Natural killer cell treated with Interleukin-12 subunit alpha and Interleukin-12 subunit beta and Interleukin-15 and Interleukin-18, amount 100 ng/mL, for 72 hours (primary cell): ENCODE measurements around the gene NPB. TPM values are rescaled to one million over a fixed set of nuclear protein-coding genes. Genes with fewer than 3 reads are reported as not detected.

Source experiments
- ATAC-seq, 2 donors: fragments of 150-1000 bp; cut with Tn5 transposase in 1 of 2; sonication (Bioruptor Pico), chemical (Tn5 transposase) in 1 of 2; 2 replicates each; pipeline ENCODE4 v1.10.0; 2021
- DNase-seq: peaks from one replicate; pipeline ENCODE4 v3.0.0; 2022; ENCODE audit warnings: low spot score
- H3K27ac Mint-ChIP-seq, 2 donors: 1 replicate in 1 of 2; 2 replicates in 1 of 2; pipeline ENCODE4 v1.8.0; 2022; ENCODE audit warnings: mixed read lengths in 2 of 2, mild to moderate bottlenecking in 1 of 2, moderate library complexity in 1 of 2
- H3K27me3 Mint-ChIP-seq, 2 donors: 1 replicate in 1 of 2; 2 replicates in 1 of 2; pipeline ENCODE4 v1.8.0; 2022; ENCODE audit warnings: mixed read lengths in 2 of 2
- H3K36me3 Mint-ChIP-seq: one replicate; pipeline ENCODE4 v1.8.0; 2022; ENCODE audit warnings: mixed read lengths
- H3K4me1 Mint-ChIP-seq, 2 donors: 1 replicate in 1 of 2; 2 replicates in 1 of 2; pipeline ENCODE4 v1.8.0; 2022; ENCODE audit warnings: low read depth in 2 of 2, mixed read lengths in 2 of 2, mild to moderate bottlenecking in 1 of 2
- H3K4me3 Mint-ChIP-seq: one replicate; pipeline ENCODE4 v1.8.0; 2022; ENCODE audit warnings: mixed read lengths
- H3K9me3 Mint-ChIP-seq: 2 replicates; pipeline ENCODE4 v1.8.0; 2022; ENCODE audit warnings: mixed read lengths
- total RNA-seq, 2 donors: library from RNA; stranded (reverse); gene quantifications; one replicate each; pipeline ENCODE4 v1.2.3, GENCODE V29; 2022

NPB gene
- under 1 TPM; 0.17 to 0.50 TPM for total RNA-seq

- Mint-ChIP-seq H3K36me3 (no peaks in the 10 kb centered on the region), H3K27ac (no peak within 1 kb of the TSS), H3K4me3 (no peak within 1 kb of the TSS), H3K9me3 (no peaks in the 10 kb centered on the region), H3K27me3 (peaks cover 0 to 5% of the 10 kb centered on the region in 2 donors), H3K4me1 (peaks cover 0 to 5% of the 10 kb centered on the region in 2 donors)
- DNase-seq (no peak), ATAC-seq (peak; percentile 64 to 72)
Observed at GRCh38 chr17:81902023-81902652, at the start of gene NPB. Gene NPB (plus strand): TSS chr17:81902238. CDS start chr17:81902278, 40 bp downstream.

- Mint-ChIP-seq H3K9me3 (no peaks in the 10 kb centered on the region), H3K27ac (no peak overlapping the region), H3K36me3 (peaks cover 6% of the 10 kb centered on the region), H3K4me3 (no peak overlapping the region), H3K27me3 (no peaks in the 10 kb centered on the region), H3K4me1 (peaks cover 11 to 26% of the 10 kb centered on the region in 2 donors)
- ATAC-seq, result no peak
- DNase-seq, result no peak
Observed at GRCh38 chr17:81854974-81855774, 46.9 kb upstream of the NPB start.

GRCh38 chr17:81858170-81858966, 43.7 kb upstream of the NPB start:
- Mint-ChIP-seq H3K9me3 (no peaks in the 10 kb centered on the region), H3K4me1 (peaks cover 24 to 33% of the 10 kb centered on the region in 2 donors), H3K36me3 (peaks cover 11% of the 10 kb centered on the region), H3K27me3 (no peaks in the 10 kb centered on the region), H3K4me3 (peak overlapping the region; percentile 91), H3K27ac (peak overlapping the region; percentile 16 to 37)
- ATAC-seq (no peak), DNase-seq (no peak)

GRCh38 chr17:81858967-81859905, 42.8 kb upstream of the NPB start:
- Mint-ChIP-seq H3K27me3 (no peaks in the 10 kb centered on the region), H3K9me3 (no peaks in the 10 kb centered on the region), H3K4me1 (peaks cover 29 to 36% of the 10 kb centered on the region in 2 donors), H3K4me3 (peak overlapping the region; percentile 91), H3K36me3 (peaks cover 11% of the 10 kb centered on the region), H3K27ac (peak overlapping the region; percentile 57 to 84)
- ATAC-seq (no peak), DNase-seq (no peak)

GRCh38 chr17:81859906-81860755, 41.9 kb upstream of the NPB start, which contains the start of gene P4HB:
Gene P4HB (minus strand): TSS chr17:81860535. CDS start chr17:81860471, 64 bp downstream.
- Mint-ChIP-seq H3K4me3 (peak within 1 kb of the TSS; percentile 97), H3K27ac (peak within 1 kb of the TSS; percentile 99), H3K27me3 (no peaks in the 10 kb centered on the region), H3K9me3 (no peaks in the 10 kb centered on the region), H3K4me1 (peaks cover 29 to 42% of the 10 kb centered on the region in 2 donors), H3K36me3 (peaks cover 11% of the 10 kb centered on the region)
- DNase-seq (no peak), ATAC-seq (no peak)

GRCh38 chr17:81860756-81861568, 41.1 kb upstream of the NPB start:
- Mint-ChIP-seq H3K27ac (peak overlapping the region; percentile 99), H3K27me3 (no peaks in the 10 kb centered on the region), H3K36me3 (peaks cover 11% of the 10 kb centered on the region), H3K9me3 (no peaks in the 10 kb centered on the region), H3K4me3 (peak overlapping the region; percentile 97), H3K4me1 (peaks cover 24 to 42% of the 10 kb centered on the region in 2 donors)
- ATAC-seq (peak; percentile 93), DNase-seq (peak; percentile 100)

GRCh38 chr17:81863123-81863675, 38.8 kb upstream of the NPB start:
- no peak for DNase-seq
- Mint-ChIP-seq H3K4me3 (peak overlapping the region; percentile 77), H3K4me1 (peaks cover 24 to 44% of the 10 kb centered on the region in 2 donors), H3K27me3 (no peaks in the 10 kb centered on the region), H3K27ac (peak overlapping the region; percentile 73 to 92), H3K36me3 (peaks cover 11% of the 10 kb centered on the region), H3K9me3 (no peaks in the 10 kb centered on the region)
- no peak for ATAC-seq

- Mint-ChIP-seq H3K9me3 (no peaks in the 10 kb centered on the region), H3K27ac (peak overlapping the region; percentile 73 to 92), H3K36me3 (peaks cover 11% of the 10 kb centered on the region), H3K27me3 (no peaks in the 10 kb centered on the region), H3K4me3 (no peak overlapping the region), H3K4me1 (peaks cover 24 to 45% of the 10 kb centered on the region in 2 donors)
- DNase-seq (no peak), ATAC-seq (no peak)
Observed at GRCh38 chr17:81863833-81864768, 37.9 kb upstream of the NPB start.

- H3K4me1 Mint-ChIP-seq, result peaks cover 18 to 47% of the 10 kb centered on the region in 2 donors
- no peak overlapping the region for H3K4me3 Mint-ChIP-seq
- no peak for DNase-seq
- no peaks in the 10 kb centered on the region for H3K27me3 Mint-ChIP-seq
- peak overlapping the region in 1 of 2 donors; percentile 73 for H3K27ac Mint-ChIP-seq
- H3K9me3 Mint-ChIP-seq, result no peaks in the 10 kb centered on the region
- H3K36me3 Mint-ChIP-seq, result peaks cover 5% of the 10 kb centered on the region
- no peak for ATAC-seq
Observed at GRCh38 chr17:81865358-81865732, 36.7 kb upstream of the NPB start.

GRCh38 chr17:81865733-81866439, 36.2 kb upstream of the NPB start:
- ATAC-seq (no peak), DNase-seq (no peak)
- Mint-ChIP-seq H3K4me3 (no peak overlapping the region), H3K9me3 (no peaks in the 10 kb centered on the region), H3K27ac (peak overlapping the region in 1 of 2 donors; percentile 73), H3K27me3 (no peaks in the 10 kb centered on the region), H3K4me1 (peaks cover 18 to 45% of the 10 kb centered on the region in 2 donors), H3K36me3 (peaks cover 5% of the 10 kb centered on the region)
